Activated CD4-positive, alpha-beta T cell treated with anti-CD3 and anti-CD28 coated beads, Interleukin-2, amount 50 U/mL, for 48 hours (primary cell): ENCODE results near the gene PXYLP1.
"Not testable (repeated sequence)": the region's sequence is repeated elsewhere in the genome, so short reads cannot be mapped to it uniquely, and the experiment has no call there.

Experiments used
- DNase-seq, 2 experiments: peaks; one replicate each; pipeline ENCODE4 v3.0.0-alpha.2; 2020

PXYLP1 gene, protein sequence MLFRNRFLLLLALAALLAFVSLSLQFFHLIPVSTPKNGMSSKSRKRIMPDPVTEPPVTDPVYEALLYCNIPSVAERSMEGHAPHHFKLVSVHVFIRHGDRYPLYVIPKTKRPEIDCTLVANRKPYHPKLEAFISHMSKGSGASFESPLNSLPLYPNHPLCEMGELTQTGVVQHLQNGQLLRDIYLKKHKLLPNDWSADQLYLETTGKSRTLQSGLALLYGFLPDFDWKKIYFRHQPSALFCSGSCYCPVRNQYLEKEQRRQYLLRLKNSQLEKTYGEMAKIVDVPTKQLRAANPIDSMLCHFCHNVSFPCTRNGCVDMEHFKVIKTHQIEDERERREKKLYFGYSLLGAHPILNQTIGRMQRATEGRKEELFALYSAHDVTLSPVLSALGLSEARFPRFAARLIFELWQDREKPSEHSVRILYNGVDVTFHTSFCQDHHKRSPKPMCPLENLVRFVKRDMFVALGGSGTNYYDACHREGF

DNA sequence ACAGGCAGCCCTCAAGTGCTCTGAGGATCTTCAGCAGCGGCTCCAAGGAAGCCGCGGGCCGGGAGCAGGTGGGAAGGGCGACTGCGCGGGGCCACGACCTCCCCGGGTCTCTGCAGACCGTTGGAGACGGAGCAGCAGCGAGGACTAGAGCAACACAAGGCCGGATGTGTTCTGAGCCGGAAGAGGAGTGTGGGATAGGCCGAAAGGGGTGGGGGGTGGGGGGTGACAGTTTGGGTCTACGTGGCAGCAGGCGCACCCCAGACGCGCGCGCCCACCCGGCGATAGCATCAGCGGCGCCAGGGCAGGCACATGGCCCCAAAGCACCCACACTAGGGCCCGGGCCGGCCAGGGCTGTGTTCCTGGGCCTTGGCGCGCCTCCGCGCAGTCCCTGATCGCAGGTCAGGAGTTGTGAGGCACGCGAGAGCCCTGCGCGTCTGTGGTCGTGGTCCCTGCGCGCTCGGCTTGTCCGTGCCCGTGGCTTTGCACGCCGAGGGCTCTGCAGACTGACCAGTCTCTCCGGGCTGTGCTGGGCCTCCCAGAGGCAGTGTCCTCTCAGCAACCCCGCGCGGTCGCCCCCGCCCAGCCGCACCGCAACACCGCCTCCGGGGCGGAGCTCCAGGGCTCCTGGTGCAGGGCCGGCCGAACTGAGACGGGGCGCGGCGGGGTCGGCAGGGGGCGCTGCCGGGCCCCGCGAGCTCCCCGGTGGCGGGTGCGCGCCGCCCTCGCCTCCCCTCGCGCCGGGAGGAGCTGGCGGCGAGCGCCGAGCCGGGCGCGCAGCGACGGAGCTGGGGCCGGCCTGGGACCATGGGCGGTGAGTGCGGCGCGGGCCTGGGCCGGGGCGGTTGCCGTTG is at the start of gene PXYLP1:
TSS of gene PXYLP1 (plus strand) at position 725 of the 851 bp plus-strand sequence. CDS start 28,351 bp downstream, outside the sequence.
- DNase-seq = peak; percentile 92 to 94

DNA sequence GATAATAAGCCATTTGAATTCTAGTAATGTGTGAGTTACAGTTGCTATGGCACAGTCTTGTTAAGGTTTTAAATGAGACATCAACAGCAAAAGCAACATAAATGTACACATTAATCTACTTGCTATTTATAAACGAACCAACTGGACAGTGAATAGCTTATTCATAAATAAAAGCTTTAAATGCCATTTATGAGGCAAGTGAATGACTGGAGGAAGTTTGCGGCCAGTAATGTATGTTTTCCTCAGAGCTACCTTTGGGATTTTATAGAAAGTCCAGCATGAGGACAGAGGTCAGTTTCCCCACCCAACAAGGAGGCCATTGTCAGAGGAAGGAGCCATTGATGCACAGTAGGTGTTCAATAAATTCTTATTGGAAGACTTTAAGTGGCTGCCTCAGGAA is 48.0 kb upstream of the PXYLP1 start:
- DNase-seq = no peak

GRCh38 chr3:141184430-141184829 is 47.2 kb upstream of the PXYLP1 start:
- DNase-seq = no peak

DNA sequence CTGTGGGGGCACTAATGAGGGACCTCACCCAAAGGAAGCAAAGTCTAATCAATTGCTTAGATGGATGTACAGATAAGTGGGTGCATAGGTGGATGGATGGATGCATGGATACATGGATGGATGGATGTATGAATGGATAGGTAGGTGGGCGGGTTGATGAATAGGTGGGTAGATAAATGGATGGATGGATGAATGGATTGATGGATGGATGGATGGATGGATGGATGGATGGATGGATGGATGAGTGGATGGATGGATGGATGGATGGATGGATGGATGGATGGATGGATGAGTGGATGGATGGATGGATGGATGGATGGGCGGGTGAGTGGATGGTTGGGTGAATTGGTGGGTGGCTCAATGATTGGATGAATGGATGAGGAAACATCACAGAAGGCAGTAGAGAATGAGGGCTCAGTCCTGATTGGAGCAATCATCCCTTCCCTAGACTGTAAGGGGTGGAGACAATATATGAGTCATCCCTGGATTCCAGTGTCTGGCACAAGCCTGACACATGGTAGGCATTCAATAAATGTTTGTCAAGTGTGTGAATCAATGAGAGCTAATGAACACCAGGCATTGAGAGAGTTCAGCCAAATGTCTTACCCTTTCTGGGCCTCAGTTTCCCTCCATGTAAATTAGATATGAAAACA is 40.4 kb upstream of the PXYLP1 start:
- no peak for DNase-seq

DNA sequence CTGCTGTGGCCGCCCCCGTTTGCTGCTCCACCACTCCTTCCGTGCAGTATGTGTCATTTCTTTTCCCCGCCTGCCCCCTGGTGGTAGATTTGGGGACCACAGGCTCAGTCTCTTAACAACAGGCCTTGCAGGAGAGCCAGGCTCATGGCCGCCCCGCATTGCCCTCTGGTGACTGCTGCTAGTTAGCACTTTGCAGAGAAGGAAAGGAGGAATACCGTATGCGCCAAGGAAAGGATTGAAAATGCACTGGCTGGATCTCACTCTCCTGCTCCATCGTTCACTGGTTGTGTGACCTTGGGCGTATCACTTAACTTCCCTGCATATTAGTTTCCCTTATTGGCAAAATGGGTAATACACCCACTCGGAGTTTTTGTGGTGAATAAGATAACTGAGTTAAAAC is 39.3 kb upstream of the PXYLP1 start:
- DNase-seq = peak; percentile 100

DNA sequence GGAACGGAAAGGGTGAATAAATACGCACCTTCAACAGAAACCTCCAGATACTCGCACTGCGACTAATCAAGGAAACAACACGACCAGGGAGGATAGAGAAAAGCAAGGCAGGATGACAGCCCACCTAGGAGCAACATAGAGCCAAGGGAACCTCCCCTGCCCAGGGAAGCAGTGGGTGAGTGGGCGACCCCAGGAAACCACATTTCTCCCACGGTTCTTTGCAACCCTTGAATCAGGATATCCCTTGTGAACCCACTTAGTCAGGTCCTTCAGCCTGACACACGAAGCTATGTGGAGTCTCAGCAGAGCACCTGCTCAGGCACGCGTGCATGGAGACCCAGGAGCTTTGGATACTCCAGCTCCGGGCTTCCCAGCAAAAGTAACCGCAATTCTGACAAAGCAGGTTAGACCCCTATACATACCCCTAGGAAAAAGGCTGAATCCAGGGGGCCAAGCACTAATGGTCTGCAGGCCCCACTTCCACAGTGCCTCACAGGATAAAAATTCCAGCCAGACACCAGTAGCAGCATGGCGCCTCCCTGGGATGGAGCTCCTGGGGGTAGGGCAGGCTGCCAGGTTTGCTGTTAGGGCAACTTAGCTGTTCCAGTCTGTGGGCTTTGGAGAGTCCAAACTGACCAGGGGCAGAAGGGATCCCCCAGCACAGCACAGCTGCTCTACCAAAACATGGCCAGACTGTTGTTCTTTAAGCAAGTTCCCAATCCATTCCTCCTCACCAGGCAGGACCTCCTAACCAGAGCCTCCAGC is 38.4 kb upstream of the PXYLP1 start:
- DNase-seq = no peak

DNA sequence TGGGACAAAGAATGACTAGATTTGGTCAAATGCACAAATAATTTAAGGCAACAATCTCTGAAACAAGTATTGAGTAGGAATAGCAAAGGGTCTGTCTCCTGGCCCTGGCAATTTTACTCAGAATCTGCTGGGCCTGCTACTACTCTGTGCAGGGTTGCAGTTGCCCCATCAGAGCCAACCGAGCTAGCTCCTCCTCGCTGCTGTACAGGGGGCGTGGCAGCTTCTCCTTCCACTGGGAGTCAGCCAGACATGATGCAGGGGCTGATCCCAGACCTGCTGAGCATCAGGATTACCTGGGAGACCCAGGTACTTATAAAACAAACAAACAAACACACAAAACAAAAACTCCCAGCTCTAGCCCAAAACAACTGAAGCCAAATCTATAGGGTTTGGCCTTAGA is 30.5 kb upstream of the PXYLP1 start:
- DNase-seq = no peak

DNA sequence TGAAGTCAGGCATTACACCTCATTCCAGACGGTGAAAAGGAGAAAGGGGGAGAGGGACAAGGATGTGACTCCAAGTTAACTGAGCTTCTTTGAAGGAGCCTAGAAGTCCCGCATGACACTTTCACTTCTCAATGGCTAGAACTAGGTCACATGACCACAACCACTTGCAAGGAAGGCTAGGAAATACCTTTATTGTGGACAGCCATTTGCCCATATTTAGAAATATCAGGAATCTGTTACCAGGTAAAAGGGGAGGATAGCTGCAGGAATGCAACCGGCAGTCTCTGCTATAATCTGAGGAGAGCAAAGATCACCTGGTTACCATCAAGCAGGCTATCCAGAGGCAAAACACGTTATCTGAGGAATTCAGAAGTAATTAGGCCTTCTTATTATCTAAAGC is 28.9 kb upstream of the PXYLP1 start:
- DNase-seq = no peak

DNA sequence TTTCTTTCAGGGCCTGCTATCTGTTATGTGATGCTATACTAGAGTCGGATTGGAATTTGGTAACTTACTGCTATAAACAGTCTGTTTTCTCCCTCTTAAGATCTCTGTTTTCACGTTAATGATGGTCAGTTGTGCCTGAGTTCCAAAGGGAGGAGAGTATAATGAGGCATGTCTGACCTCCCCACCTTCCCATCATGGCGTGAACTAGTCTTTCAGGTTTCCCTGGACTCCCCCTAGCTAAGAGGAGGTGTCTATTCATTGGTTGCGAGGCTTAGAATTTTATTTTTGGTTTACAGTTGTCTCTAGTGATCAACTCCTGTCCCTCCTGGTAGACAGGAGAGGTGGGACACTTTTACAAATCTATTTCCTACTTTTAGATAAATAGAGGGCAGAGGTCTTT is 27.8 kb upstream of the PXYLP1 start:
- no peak for DNase-seq

- no peak for DNase-seq
Measured at GRCh38 chr3:141204343-141204742, 27.3 kb upstream of the PXYLP1 start.

GRCh38 chr3:141211306-141211705 is 20.3 kb upstream of the PXYLP1 start:
- not testable (repeated sequence) for DNase-seq

DNA sequence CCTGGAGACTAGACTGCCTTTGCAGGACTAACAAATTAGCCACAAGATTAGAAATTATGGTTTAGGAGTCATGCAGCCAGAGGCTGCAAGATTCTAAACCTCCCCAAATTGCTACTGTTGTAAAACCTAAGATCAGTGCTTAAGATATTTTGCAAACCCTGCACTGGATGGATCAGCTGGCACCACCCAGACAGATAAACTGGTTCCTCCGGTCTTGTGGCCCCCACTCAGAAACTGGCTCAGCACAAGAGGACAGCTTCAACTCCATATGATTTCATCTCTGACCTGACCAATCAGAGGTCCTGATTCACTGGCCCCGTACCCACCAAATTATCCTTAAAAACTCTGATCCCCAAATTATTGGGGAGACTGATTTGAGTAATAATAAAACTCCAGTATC is 19.5 kb upstream of the PXYLP1 start:
- DNase-seq = no peak

DNA sequence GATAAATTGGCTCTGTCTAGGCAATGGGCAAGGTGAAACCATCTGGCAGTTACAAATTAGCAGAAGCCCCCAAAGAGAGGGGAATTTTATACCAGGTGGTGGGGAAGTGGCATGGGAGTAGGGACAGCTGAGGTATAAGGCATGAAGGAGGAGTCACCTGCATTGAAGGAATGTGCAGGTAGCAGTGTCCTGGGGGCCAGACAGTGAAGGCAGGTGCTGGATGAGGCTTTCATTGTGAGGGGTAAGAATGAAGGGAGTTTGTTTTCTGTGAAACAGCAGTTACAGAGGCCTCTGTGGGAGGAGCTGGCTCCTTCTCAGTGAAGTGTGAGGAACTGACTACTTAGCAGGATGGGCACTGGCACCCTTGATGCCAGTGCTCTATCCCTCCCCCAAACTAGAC is 19.1 kb upstream of the PXYLP1 start:
- no peak for DNase-seq

DNA sequence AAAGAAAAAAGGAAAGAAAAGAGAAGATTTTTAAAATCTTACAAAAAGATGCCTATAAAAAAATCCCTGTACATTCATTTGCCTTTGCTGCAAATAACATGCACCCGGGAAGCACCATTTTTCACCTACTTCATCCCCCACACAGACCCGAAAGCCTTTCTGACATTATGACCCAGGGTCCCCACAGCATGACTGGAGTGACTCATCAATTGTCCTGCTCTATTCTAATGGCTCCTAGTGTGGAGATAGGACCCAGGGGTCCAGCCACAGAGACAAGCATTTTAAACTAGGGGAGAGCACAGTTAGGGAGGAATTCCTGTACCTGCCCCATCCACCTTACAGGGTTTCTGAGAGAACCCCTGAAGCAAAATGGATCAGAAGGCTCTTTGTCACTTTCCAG is 14.7 kb upstream of the PXYLP1 start:
- no peak for DNase-seq

GRCh38 chr3:141217389-141217788 is 14.2 kb upstream of the PXYLP1 start:
- no peak for DNase-seq

GRCh38 chr3:141218162-141218835 is 13.3 kb upstream of the PXYLP1 start:
- no peak for DNase-seq

DNA sequence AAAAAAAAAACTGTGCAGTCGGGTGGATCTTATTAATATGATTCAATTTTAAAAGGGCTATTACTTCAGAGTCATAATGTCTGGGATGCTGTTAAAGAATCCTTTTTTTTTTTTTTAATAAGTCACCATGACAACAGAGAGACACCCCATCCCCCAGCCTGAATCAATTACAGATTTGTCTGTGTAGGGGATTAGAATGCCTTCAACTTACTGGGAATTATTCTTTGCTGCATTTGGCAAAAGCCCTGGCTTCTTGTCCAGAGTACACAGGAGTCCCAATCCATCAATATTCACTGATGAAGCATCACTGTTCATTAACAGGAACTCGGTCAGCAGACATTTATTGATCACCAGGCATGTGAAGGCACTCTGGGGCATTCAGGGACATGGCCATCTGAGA is 12.7 kb upstream of the PXYLP1 start:
- DNase-seq = no peak

- no peak for DNase-seq
Measured at GRCh38 chr3:141223673-141224166, 7.9 kb upstream of the PXYLP1 start.

GRCh38 chr3:141225939-141226338 is 5.7 kb upstream of the PXYLP1 start:
- no peak for DNase-seq

DNA sequence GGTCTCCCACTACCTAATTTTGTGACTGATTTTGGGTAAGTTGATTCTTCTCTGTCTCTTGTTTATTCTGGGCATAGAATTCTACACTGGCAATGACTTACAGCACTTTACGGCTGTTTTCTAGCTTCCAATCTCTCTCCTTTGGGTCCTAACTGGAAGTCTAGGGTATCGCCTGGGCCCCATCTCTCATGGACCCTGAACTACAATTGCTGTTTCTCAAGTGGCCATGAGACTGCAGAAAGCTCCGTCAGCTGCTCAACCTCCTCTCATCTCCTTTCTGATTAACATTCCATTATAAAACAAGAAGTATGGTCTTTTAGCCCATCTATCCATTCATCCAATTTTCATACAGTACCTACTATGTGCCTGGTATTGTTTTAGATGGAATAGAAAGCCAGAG is 4.4 kb upstream of the PXYLP1 start:
- no peak for DNase-seq

- DNase-seq = no peak
Measured at GRCh38 chr3:141227752-141228151, 3.9 kb upstream of the PXYLP1 start.

- no peak for DNase-seq
Measured at GRCh38 chr3:141228395-141228794, 3.2 kb upstream of the PXYLP1 start.
